ENCODE data around the gene MARK1. TPM values are rescaled to one million over a fixed set of nuclear protein-coding genes. Genes with fewer than 3 reads are reported as not detected.

Gene MARK1
- polyA plus RNA-seq, 3 donors: not detected

- intact Hi-C loops (cut with micrococcal nuclease): no loop called here
- H3K27me3 ChIP-seq (ENCODE audit: control insufficient read depth in 2 of 2, insufficient read depth in 2 of 2, low read length in 2 of 2): no peaks in the 10 kb centered on the region
- H3K27ac ChIP-seq (ENCODE audit: low read depth in 1 of 2, low read length in 2 of 2): no peak overlapping the region
- no peak overlapping the region for H3K4me2 ChIP-seq (replicated peaks; ENCODE audit: extremely low read depth, low read length, poor library complexity, severe bottlenecking)
- H3K9me3 ChIP-seq (replicated peaks in 1 of 2; ENCODE audit: control insufficient read depth in 1 of 2, insufficient read depth in 1 of 2, low read length in 2 of 2): no peaks in the 10 kb centered on the region
- no peak overlapping the region for H3K9ac ChIP-seq (ENCODE audit: insufficient read depth, low read length, poor library complexity, severe bottlenecking)
- TF ChIP-seq CTCF (IDR thresholded peaks at IDR 0.05): no peak
- Mint-ChIP-seq H3K27me3 (ENCODE audit: low read depth in 3 of 3) (peaks cover 0 to 6% (median 2%) of the 10 kb centered on the region in 3 donors), H3K36me3 (no peaks in the 10 kb centered on the region), H3K9me3 (peaks cover 0 to 4% (median 0%) of the 10 kb centered on the region in 7 donors), H3K4me3 (no peak overlapping the region), H3K27ac (no peak overlapping the region), H3K4me1 (no peaks in the 10 kb centered on the region)
- no peak for DNase-seq
- H2AFZ ChIP-seq (ENCODE audit: insufficient read depth, low read depth, low read length, poor library complexity, severe bottlenecking): no peak overlapping the region
- H4K20me1 ChIP-seq (ENCODE audit: insufficient read depth, low read length): no peaks in the 10 kb centered on the region
- H3K4me1 ChIP-seq (ENCODE audit: control insufficient read depth in 1 of 2, insufficient read depth in 2 of 2, low read length in 2 of 2): no peaks in the 10 kb centered on the region
- no peak overlapping the region for H3K4me3 ChIP-seq (replicated peaks in 1 of 3; ENCODE audit: low read depth in 2 of 3, low read length in 3 of 3)
- no peaks in the 10 kb centered on the region for H3K79me2 ChIP-seq (ENCODE audit: insufficient read depth, low read length)
- H3K36me3 ChIP-seq (replicated peaks in 1 of 2; ENCODE audit: control insufficient read depth in 1 of 2, insufficient read depth in 2 of 2, low read length in 2 of 2): no peaks in the 10 kb centered on the region
Observed at GRCh38 chr1:220616836-220617235, 88.9 kb downstream of the MARK1 start.

GRCh38 chr1:220628431-220628830 lies 100.5 kb downstream of the MARK1 start:
- no peaks in the 10 kb centered on the region for H3K36me3 ChIP-seq (replicated peaks in 1 of 2; ENCODE audit: control insufficient read depth in 1 of 2, insufficient read depth in 2 of 2, low read length in 2 of 2)
- no peaks in the 10 kb centered on the region for H4K20me1 ChIP-seq (ENCODE audit: insufficient read depth, low read length)
- Mint-ChIP-seq H3K4me3 (no peak overlapping the region), H3K36me3 (no peaks in the 10 kb centered on the region), H3K27ac (no peak overlapping the region), H3K9me3 (no peaks in the 10 kb centered on the region), H3K4me1 (no peaks in the 10 kb centered on the region), H3K27me3 (ENCODE audit: low read depth in 3 of 3) (peaks cover 2 to 4% (median 4%) of the 10 kb centered on the region in 3 donors)
- H3K79me2 ChIP-seq (ENCODE audit: insufficient read depth, low read length): no peaks in the 10 kb centered on the region
- no peaks in the 10 kb centered on the region for H3K4me1 ChIP-seq (ENCODE audit: control insufficient read depth in 1 of 2, insufficient read depth in 2 of 2, low read length in 2 of 2)
- no peak for DNase-seq
- no peak overlapping the region for H3K4me2 ChIP-seq (replicated peaks; ENCODE audit: extremely low read depth, low read length, poor library complexity, severe bottlenecking)
- H3K4me3 ChIP-seq (replicated peaks in 1 of 3; ENCODE audit: low read depth in 2 of 3, low read length in 3 of 3): no peak overlapping the region
- no peak overlapping the region for H3K27ac ChIP-seq (ENCODE audit: low read depth in 1 of 2, low read length in 2 of 2)
- H3K9ac ChIP-seq (ENCODE audit: insufficient read depth, low read length, poor library complexity, severe bottlenecking): no peak overlapping the region
- intact Hi-C loops (cut with micrococcal nuclease): no loop called here
- H3K9me3 ChIP-seq (replicated peaks in 1 of 2; ENCODE audit: control insufficient read depth in 1 of 2, insufficient read depth in 1 of 2, low read length in 2 of 2): no peaks in the 10 kb centered on the region
- TF ChIP-seq CTCF (IDR thresholded peaks at IDR 0.05): no peak
- H2AFZ ChIP-seq (ENCODE audit: insufficient read depth, low read depth, low read length, poor library complexity, severe bottlenecking): no peak overlapping the region
- WGBS (ENCODE audit: insufficient coverage): 93% methylated on average over 3 of the region's 5 CpGs
- no peaks in the 10 kb centered on the region for H3K27me3 ChIP-seq (ENCODE audit: control insufficient read depth in 2 of 2, insufficient read depth in 2 of 2, low read length in 2 of 2)
